GM12865 (cell line): ENCODE results near the gene MRPL44.

Experiments
- DNase-seq: peaks from one replicate; pipeline ENCODE4 v3.0.0; 2010; ENCODE audit warnings: low read depth
- H3K4me3 ChIP-seq: 2 replicates; pipeline ENCODE4 v1.5.1; 2011; ENCODE audit warnings: mild to moderate bottlenecking, low read depth, low read length, control low read depth
- TF ChIP-seq, protein P1 (sequence below): IDR thresholded peaks from 2 replicates; pipeline ENCODE4 v1.5.1; 2011; ENCODE audit warnings: low read length, control low read depth, low read depth, inconsistent platforms; ENCODE audit not compliant: insufficient read depth; ENCODE audit errors: missing control alignments

Gene MRPL44

GRCh38 chr2:223991611-223992010, 34.3 kb downstream of the MRPL44 start:
- H3K4me3 ChIP-seq: no peak overlapping the region
- no peak for DNase-seq
- TF ChIP-seq, protein P1, sequence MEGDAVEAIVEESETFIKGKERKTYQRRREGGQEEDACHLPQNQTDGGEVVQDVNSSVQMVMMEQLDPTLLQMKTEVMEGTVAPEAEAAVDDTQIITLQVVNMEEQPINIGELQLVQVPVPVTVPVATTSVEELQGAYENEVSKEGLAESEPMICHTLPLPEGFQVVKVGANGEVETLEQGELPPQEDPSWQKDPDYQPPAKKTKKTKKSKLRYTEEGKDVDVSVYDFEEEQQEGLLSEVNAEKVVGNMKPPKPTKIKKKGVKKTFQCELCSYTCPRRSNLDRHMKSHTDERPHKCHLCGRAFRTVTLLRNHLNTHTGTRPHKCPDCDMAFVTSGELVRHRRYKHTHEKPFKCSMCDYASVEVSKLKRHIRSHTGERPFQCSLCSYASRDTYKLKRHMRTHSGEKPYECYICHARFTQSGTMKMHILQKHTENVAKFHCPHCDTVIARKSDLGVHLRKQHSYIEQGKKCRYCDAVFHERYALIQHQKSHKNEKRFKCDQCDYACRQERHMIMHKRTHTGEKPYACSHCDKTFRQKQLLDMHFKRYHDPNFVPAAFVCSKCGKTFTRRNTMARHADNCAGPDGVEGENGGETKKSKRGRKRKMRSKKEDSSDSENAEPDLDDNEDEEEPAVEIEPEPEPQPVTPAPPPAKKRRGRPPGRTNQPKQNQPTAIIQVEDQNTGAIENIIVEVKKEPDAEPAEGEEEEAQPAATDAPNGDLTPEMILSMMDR: no peak

- no peak overlapping the region for H3K4me3 ChIP-seq
- TF ChIP-seq, protein P1: peak; percentile 79
- peak; percentile 79 for DNase-seq
Measured at GRCh38 chr2:223993634-223994232, 36.5 kb downstream of the MRPL44 start.

GRCh38 chr2:223994562-223995162, 37.4 kb downstream of the MRPL44 start:
- H3K4me3 ChIP-seq: no peak overlapping the region
- TF ChIP-seq, protein P1: no peak
- DNase-seq: no peak

DNA sequence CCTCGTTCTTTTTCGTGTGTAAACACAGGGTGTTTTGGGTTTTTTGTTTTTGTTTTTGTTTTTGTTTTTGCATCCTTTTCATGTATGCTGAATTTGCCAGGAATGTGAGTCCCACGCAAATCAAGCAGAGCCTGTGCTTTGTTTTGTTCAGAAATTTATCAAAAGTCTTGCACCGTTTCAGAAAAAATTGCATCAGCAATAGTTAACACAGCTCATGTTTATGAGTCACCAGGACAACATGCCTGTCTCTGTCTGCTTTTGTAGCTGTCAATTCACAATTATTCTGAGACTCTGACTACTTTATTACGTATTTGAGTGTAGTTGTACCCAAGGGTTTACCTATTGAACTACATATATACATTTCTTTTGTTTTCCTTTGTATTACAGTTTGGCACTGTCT, 38.3 kb downstream of the MRPL44 start:
- TF ChIP-seq, protein P1: no peak
- H3K4me3 ChIP-seq: no peak overlapping the region
- DNase-seq: no peak

DNA sequence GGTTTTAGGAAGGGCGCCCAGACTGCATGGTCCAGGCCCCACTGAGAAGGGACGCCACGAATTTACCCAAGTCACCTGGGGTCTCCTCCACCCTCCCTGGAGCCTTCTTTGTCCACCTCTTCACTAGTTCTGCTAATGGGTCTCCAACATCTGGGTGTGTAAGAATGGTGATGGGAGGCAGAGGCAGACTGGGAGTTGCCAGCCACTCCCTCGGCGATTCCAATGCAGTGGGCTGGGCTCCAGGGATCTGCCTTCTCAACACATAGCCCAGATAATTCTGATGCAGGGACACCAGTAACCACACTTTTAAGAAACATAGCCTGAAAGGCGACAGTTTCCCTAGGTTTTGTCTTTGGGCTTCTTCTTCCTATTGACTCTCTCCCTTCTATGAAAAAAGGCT, 39.1 kb downstream of the MRPL44 start:
- TF ChIP-seq, protein P1: no peak
- H3K4me3 ChIP-seq: no peak overlapping the region

DNA sequence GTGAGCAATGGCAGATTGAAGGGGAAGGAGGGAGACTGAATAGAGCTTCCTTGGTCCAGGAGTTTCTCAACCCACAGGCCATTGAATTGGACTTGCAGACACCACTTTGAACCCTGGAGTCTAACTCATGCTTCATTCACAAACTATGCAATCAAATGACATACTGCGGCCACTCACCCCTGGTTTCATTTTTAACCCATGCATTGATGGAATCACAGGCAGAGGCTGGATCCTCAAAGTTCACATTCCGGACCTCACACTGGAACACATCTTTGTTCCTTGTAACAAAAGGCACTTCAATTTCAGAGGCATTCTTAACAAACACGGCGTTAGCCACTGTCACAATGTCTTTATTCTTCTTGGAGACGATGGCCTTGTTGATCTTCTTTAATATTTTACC, 40.7 kb downstream of the MRPL44 start:
- DNase-seq: no peak
- TF ChIP-seq, protein P1: no peak
- H3K4me3 ChIP-seq: no peak overlapping the region

More for the DNA sequence above, 39.1 kb downstream of the MRPL44 start:
- no peak for DNase-seq

GRCh38 chr2:223998948-223999347, 41.7 kb downstream of the MRPL44 start:
- TF ChIP-seq, protein P1: no peak

More at GRCh38 chr2:223998948-223999347, 41.7 kb downstream of the MRPL44 start:
- no peak overlapping the region for H3K4me3 ChIP-seq
- DNase-seq: no peak
